Sigmoid colon (tissue), 7 donors: ENCODE data around the gene RIMS1. TPM values are rescaled to one million over a fixed set of nuclear protein-coding genes. Genes with fewer than 3 reads are reported as not detected.

Source experiments
- DNase-seq: peaks from one replicate; pipeline ENCODE4 v3.0.0-alpha.2; 2019
- H3K27ac ChIP-seq, 4 donors: fragments of 200-600 bp; sonication (generic); one replicate each; pipeline ENCODE4 v1.5.1; 2016 to 2019; ENCODE audit warnings: mild to moderate bottlenecking in 1 of 4
- H3K27me3 ChIP-seq, 3 donors: fragments of 200-600 bp; sonication (generic); one replicate each; pipeline ENCODE4 v1.5.1; 2019; ENCODE audit warnings: mild to moderate bottlenecking in 1 of 3
- H3K36me3 ChIP-seq, 4 donors: fragments of 200-600 bp; sonication (generic); one replicate each; pipeline ENCODE4 v1.5.1; 2016 to 2019
- H3K4me1 ChIP-seq, 4 donors: fragments of 200-600 bp; sonication (generic); one replicate each; pipeline ENCODE4 v1.5.1; 2017 to 2019
- H3K4me3 ChIP-seq, 4 donors: fragments of 200-600 bp; sonication (generic); one replicate each; pipeline ENCODE4 v1.5.1; 2017 to 2019; ENCODE audit warnings: mild to moderate bottlenecking in 2 of 4, moderate library complexity in 1 of 4
- H3K9me3 ChIP-seq, 4 donors: fragments of 200-600 bp in 3 of 4; sonication (generic) in 3 of 4; one replicate each; pipeline versions ENCODE4 v1.5.1 to v1.6.1; 2013 to 2019
- CTCF ChIP-seq, 4 experiments: fragments of 450-650 bp in 3 of 4; fragments of 200-600 bp in 1 of 4; IDR thresholded peaks; one replicate each; pipeline ENCODE4 v1.5.1; 2016 to 2019; ENCODE audit warnings: antibody characterized with exemption in 4 of 4, mild to moderate bottlenecking in 3 of 4, moderate library complexity in 2 of 4
- EP300 ChIP-seq, 4 donors: sonication (generic); formaldehyde crosslinking; IDR thresholded peaks; one replicate each; pipeline ENCODE4 v1.6.1; 2017; ENCODE audit warnings: antibody characterized with exemption in 4 of 4
- POLR2A ChIP-seq, 2 donors: fragments of 450-650 bp; IDR thresholded peaks; one replicate each; pipeline ENCODE4 v1.6.1; 2016; ENCODE audit warnings: antibody characterized with exemption in 2 of 2, mild to moderate bottlenecking in 2 of 2, moderate library complexity in 2 of 2
- POLR2AphosphoS5 ChIP-seq, 4 donors: sonication (generic); formaldehyde crosslinking; IDR thresholded peaks; one replicate each; pipeline ENCODE4 v1.6.1; 2017; ENCODE audit warnings: antibody characterized with exemption in 4 of 4
- WGBS, 2 donors: extraction: QIAGEN DNeasy Blood & Tissue Kit; methylation state at CpG; one replicate each; pipeline ENCODE4 v1.1.7; 2013; 5-methylcytosine and 5-hydroxymethylcytosine counted together
- intact Hi-C: fragments of 100-400 bp; cut with DNase I; formaldehyde crosslinking; loops from one replicate; pipeline ENCODE4 v1.15.1; 2023
- polyA plus RNA-seq, 3 donors: library from polyadenylated mRNA; stranded (reverse); fragments of 200-250 nt; gene quantifications; one replicate each; pipeline ENCODE4 v1.2.3, GENCODE V29; 2013
- total RNA-seq, 4 donors: library from RNA; depleted of rRNA; stranded (reverse); fragments of >200 nt; gene quantifications; one replicate each; pipeline ENCODE4 v1.1.0, GENCODE V29; 2016
- donor health status: healthy with polysubstance abuse.
- donor health status: Bipolar disorder and iron deficiency.
- donor health status: healthy.

RIMS1 gene
- total and polyA plus RNA-seq, 7 donors = 0.77 to 7.1 (median 2.3) TPM; not detected in 2

- no peaks in the 10 kb centered on the region for H3K27me3 ChIP-seq
- no peaks in the 10 kb centered on the region for H3K36me3 ChIP-seq
- no peaks in the 10 kb centered on the region for H3K4me1 ChIP-seq
- 89 to 90% methylated on average over 3 of the region's 3 CpGs for WGBS, 2 donors
- no peaks in the 10 kb centered on the region for H3K9me3 ChIP-seq
- TF ChIP-seq POLR2AphosphoS5 (IDR thresholded peaks at IDR 0.05) (no peak), POLR2A (IDR thresholded peaks at IDR 0.05) (no peak), CTCF (IDR thresholded peaks at IDR 0.05) (no peak), EP300 (IDR thresholded peaks at IDR 0.05) (no peak)
- no peak overlapping the region for H3K27ac ChIP-seq
- H3K4me3 ChIP-seq = no peak overlapping the region
- intact Hi-C loops = no loop called here
- no peak for DNase-seq
Measured at GRCh38 chr6:72421387-72421786, 535.0 kb downstream of the RIMS1 start.

GRCh38 chr6:72422171-72422570 lies 535.8 kb downstream of the RIMS1 start:
- intact Hi-C loops = no loop called here
- H3K9me3 ChIP-seq = no peaks in the 10 kb centered on the region
- DNase-seq = no peak
- no peak overlapping the region for H3K27ac ChIP-seq
- H3K4me1 ChIP-seq = no peaks in the 10 kb centered on the region
- no peaks in the 10 kb centered on the region for H3K36me3 ChIP-seq
- WGBS, 2 donors = 93 to 98% methylated on average over 1 of the region's 1 CpG
- no peak overlapping the region for H3K4me3 ChIP-seq
- TF ChIP-seq POLR2A (IDR thresholded peaks at IDR 0.05) (no peak), CTCF (IDR thresholded peaks at IDR 0.05) (no peak), POLR2AphosphoS5 (IDR thresholded peaks at IDR 0.05) (no peak), EP300 (IDR thresholded peaks at IDR 0.05) (no peak)
- H3K27me3 ChIP-seq = no peaks in the 10 kb centered on the region

- WGBS, 2 donors = 66 to 72% methylated on average over 1 of the region's 1 CpG
- H3K36me3 ChIP-seq = no peaks in the 10 kb centered on the region
- no peak for DNase-seq
- H3K4me1 ChIP-seq = no peaks in the 10 kb centered on the region
- no peak overlapping the region for H3K4me3 ChIP-seq
- TF ChIP-seq EP300 (IDR thresholded peaks at IDR 0.05) (no peak), CTCF (IDR thresholded peaks at IDR 0.05) (no peak), POLR2AphosphoS5 (IDR thresholded peaks at IDR 0.05) (no peak), POLR2A (IDR thresholded peaks at IDR 0.05) (no peak)
- no peaks in the 10 kb centered on the region for H3K9me3 ChIP-seq
- H3K27me3 ChIP-seq = no peaks in the 10 kb centered on the region
- no peak overlapping the region for H3K27ac ChIP-seq
- intact Hi-C loops = no loop called here
Measured at GRCh38 chr6:72424476-72424875, 538.1 kb downstream of the RIMS1 start.

- no peaks in the 10 kb centered on the region for H3K36me3 ChIP-seq
- intact Hi-C loops = no loop called here
- H3K9me3 ChIP-seq = no peaks in the 10 kb centered on the region
- no peak overlapping the region for H3K4me3 ChIP-seq
- WGBS, 2 donors = 58% methylated on average over 4 of the region's 4 CpGs
- no peaks in the 10 kb centered on the region for H3K27me3 ChIP-seq
- no peak overlapping the region for H3K27ac ChIP-seq
- H3K4me1 ChIP-seq = no peaks in the 10 kb centered on the region
- no peak for DNase-seq
- TF ChIP-seq POLR2AphosphoS5 (IDR thresholded peaks at IDR 0.05) = no peak
- no peak for TF ChIP-seq CTCF (IDR thresholded peaks at IDR 0.05)
- TF ChIP-seq EP300 (IDR thresholded peaks at IDR 0.05) = no peak
- no peak for TF ChIP-seq POLR2A (IDR thresholded peaks at IDR 0.05)
Measured at GRCh38 chr6:72425003-72425681, 538.8 kb downstream of the RIMS1 start.

- 96 to 98% methylated on average over 1 of the region's 1 CpG for WGBS, 2 donors
- Histone ChIP-seq H3K27me3 (no peaks in the 10 kb centered on the region), H3K36me3 (no peaks in the 10 kb centered on the region), H3K4me1 (no peaks in the 10 kb centered on the region), H3K27ac (no peak overlapping the region), H3K4me3 (no peak overlapping the region), H3K9me3 (no peaks in the 10 kb centered on the region)
- TF ChIP-seq CTCF (IDR thresholded peaks at IDR 0.05) = no peak
- TF ChIP-seq EP300 (IDR thresholded peaks at IDR 0.05) = no peak
- no peak for TF ChIP-seq POLR2A (IDR thresholded peaks at IDR 0.05)
- no peak for TF ChIP-seq POLR2AphosphoS5 (IDR thresholded peaks at IDR 0.05)
- intact Hi-C loops = no loop called here
- DNase-seq = no peak
Measured at GRCh38 chr6:72440611-72441010, 554.3 kb downstream of the RIMS1 start.
